Endothelial cell of umbilical vein (primary cell): ENCODE data around the gene KRT74. TPM values are rescaled to one million over a fixed set of nuclear protein-coding genes. Genes with fewer than 3 reads are reported as not detected.

Source experiments
- BruUV-seq: library from RNA; stranded (reverse); fragments of 400-500 nt; replicated peaks from 2 replicates; lab custom pipeline; 2021; lab: Mats Ljungman, UMichigan
- CTCF ChIA-PET: fragments of 300-600, 350-600 bp; sonication (Branson Sonifier 250); formaldehyde crosslinking; loops from one replicate; lab custom pipeline; 2021; ENCODE audit warnings: antibody characterized with exemption, inconsistent platforms; lab: Charles Lee
- POLR2A ChIA-PET: fragments of 300-600, 350-600 bp; sonication (Branson Sonifier 250); formaldehyde crosslinking; loops from one replicate; lab custom pipeline; 2021; ENCODE audit warnings: antibody characterized with exemption, inconsistent platforms; lab: Charles Lee
- DNase-seq: peaks from one replicate; pipeline ENCODE4 v3.0.0-alpha.2; 2011; ENCODE audit warnings: low read depth, low spot score
- FAIRE-seq: peaks from 2 replicates; lab custom pipeline; 2011; peaks lifted over from hg19 to GRCh38; lab: Jason Lieb, UNC
- H2AFZ ChIP-seq: 2 replicates; pipeline ENCODE4 v1.6.0; 2012; ENCODE audit warnings: low read depth, low read length, control low read depth, inconsistent platforms
- H3K27ac ChIP-seq: 2 replicates; pipeline ENCODE4 v1.5.1; 2011; ENCODE audit warnings: low read depth, mild to moderate bottlenecking, control low read depth, low read length, moderate library complexity; ENCODE audit not compliant: insufficient read depth
- H3K27me3 ChIP-seq, 2 experiments: 2 replicates each; pipeline versions ENCODE4 v1.6.0 to v1.6.1; 2011; ENCODE audit warnings: low read length in 2 of 2, mixed read lengths in 1 of 2; ENCODE audit not compliant: control insufficient read depth in 2 of 2, insufficient read depth in 2 of 2
- H3K36me3 ChIP-seq, 2 experiments: 2 replicates in 1 of 2; 3 replicates in 1 of 2; pipeline ENCODE4 v1.5.1; 2011; ENCODE audit warnings: low read length in 2 of 2, mild to moderate bottlenecking in 1 of 2, moderate library complexity in 1 of 2; ENCODE audit not compliant: control insufficient read depth in 2 of 2, insufficient read depth in 2 of 2; ENCODE audit errors: extremely low read depth in 1 of 2
- H3K4me1 ChIP-seq: 3 replicates; pipeline ENCODE4 v1.5.1; 2011; ENCODE audit warnings: mild to moderate bottlenecking, low read length; ENCODE audit not compliant: control insufficient read depth, insufficient read depth; ENCODE audit errors: extremely low read depth
- H3K4me2 ChIP-seq: 2 replicates; pipeline ENCODE4 v1.6.1; 2011; ENCODE audit warnings: low read length, control low read depth, mixed read lengths; ENCODE audit not compliant: insufficient read depth
- H3K4me3 ChIP-seq, 3 experiments: fragments of 200-600 bp in 1 of 3; sonication (generic), shearing (Covaris generic) in 1 of 3; replicated peaks in 1 of 3; 2 replicates each; pipeline ENCODE4 v1.5.1; 2011 to 2016; ENCODE audit warnings: control low read depth in 3 of 3, low read length in 3 of 3, mild to moderate bottlenecking in 2 of 3, inconsistent platforms in 1 of 3, low read depth in 1 of 3, moderate library complexity in 1 of 3; ENCODE audit not compliant: insufficient read depth in 1 of 3
- H3K79me2 ChIP-seq: 2 replicates; pipeline ENCODE4 v1.6.0; 2012; ENCODE audit warnings: low read length, inconsistent platforms; ENCODE audit not compliant: control insufficient read depth, insufficient read depth
- H3K9ac ChIP-seq: replicated peaks from 2 replicates; pipeline ENCODE3; 2011; ENCODE audit warnings: low read length, control low read depth; ENCODE audit not compliant: insufficient read depth; ENCODE audit errors: extremely low read depth
- H3K9me1 ChIP-seq: replicated peaks from 3 replicates; pipeline ENCODE4 v1.6.0; 2011; ENCODE audit warnings: mild to moderate bottlenecking, low read length; ENCODE audit not compliant: control insufficient read depth, insufficient read depth; ENCODE audit errors: extremely low read depth
- H3K9me3 ChIP-seq: replicated peaks from 2 replicates; pipeline ENCODE4 v1.5.1; 2012; ENCODE audit warnings: low read length, inconsistent platforms; ENCODE audit not compliant: control insufficient read depth, insufficient read depth
- H4K20me1 ChIP-seq: replicated peaks from 2 replicates; pipeline ENCODE3; 2011; ENCODE audit warnings: mild to moderate bottlenecking, low read length; ENCODE audit not compliant: control insufficient read depth, insufficient read depth; ENCODE audit errors: extremely low read depth
- EZH2 ChIP-seq: IDR thresholded peaks from 2 replicates; pipeline ENCODE4 v1.6.1; 2012; ENCODE audit warnings: borderline replicate concordance, low read depth, mild to moderate bottlenecking, moderate library complexity, low read length, inconsistent platforms; ENCODE audit not compliant: severe bottlenecking
- FOS ChIP-seq: IDR thresholded peaks from 2 replicates; pipeline ENCODE4 v1.6.1; 2011; ENCODE audit warnings: mild to moderate bottlenecking, low read length, moderate library complexity, borderline replicate concordance; ENCODE audit not compliant: insufficient read depth
- GATA2 ChIP-seq: IDR thresholded peaks from 2 replicates; pipeline ENCODE4 v1.7.0; 2011; ENCODE audit warnings: low read depth, mild to moderate bottlenecking, moderate library complexity, mixed read lengths, low read length; ENCODE audit not compliant: insufficient read length, insufficient read depth
- JUN ChIP-seq: IDR thresholded peaks from 2 replicates; pipeline ENCODE4 v1.6.1; 2011; ENCODE audit warnings: borderline replicate concordance, low read depth; ENCODE audit not compliant: insufficient read length, insufficient read depth
- MAX ChIP-seq: IDR thresholded peaks from 2 replicates; pipeline ENCODE4 v1.6.1; 2011; ENCODE audit not compliant: insufficient read depth, insufficient read length
- MYC ChIP-seq: IDR thresholded peaks from one replicate; pipeline ENCODE4 v1.6.1; 2011; ENCODE audit warnings: mild to moderate bottlenecking, low read depth, low read length
- POLR2A ChIP-seq: IDR thresholded peaks from 2 replicates; pipeline ENCODE4 v1.6.1; 2012; ENCODE audit warnings: low read depth, mild to moderate bottlenecking, control low read depth, low read length
- POLR2AphosphoS5 ChIP-seq: IDR thresholded peaks from 2 replicates; pipeline ENCODE4 v1.6.1; 2012; ENCODE audit warnings: low read depth, mild to moderate bottlenecking, control low read depth, low read length, moderate library complexity; ENCODE audit not compliant: insufficient read depth
- dilution Hi-C: fragments of 300-500 bp; cut with MboI; formaldehyde crosslinking; loops from one replicate; pipeline ENCODE4 v1.15.0; 2019; ENCODE audit warnings: low sequenced_read_pairs; ENCODE audit not compliant: extremely low pct_ligation_motif_present
- intact Hi-C: fragments of 100-400 bp; cut with micrococcal nuclease; formaldehyde crosslinking; loops from one replicate; pipeline ENCODE4 v1.10.0; 2022
- polyA plus RNA-seq, 4 experiments: library from polyadenylated mRNA; depleted of rRNA in 3 of 4; stranded (reverse) in 3 of 4; unstranded in 1 of 4; fragments of >200 nt; gene quantifications; 2 replicates each; pipeline versions ENCODE4 v1.2.1 to v1.2.3, GENCODE V29; 2011 to 2012; ENCODE audit warnings: missing spikeins in 1 of 4
- total RNA-seq: library from RNA; stranded (reverse); gene quantifications from 2 replicates; pipeline ENCODE4 v1.2.3, GENCODE V29; 2021
- TF ChIP-seq, protein P1 (sequence below), 2 donors: IDR thresholded peaks; 1 replicate in 1 of 2; 2 replicates in 1 of 2; pipeline ENCODE4 v1.5.1; 2011; ENCODE audit warnings: low read length in 2 of 2, mild to moderate bottlenecking in 2 of 2, moderate library complexity in 2 of 2, control low read depth in 1 of 2, inconsistent platforms in 1 of 2, low read depth in 1 of 2; ENCODE audit not compliant: insufficient read depth in 1 of 2; ENCODE audit errors: extremely low read depth in 1 of 2

Gene KRT74
- total and polyA plus RNA-seq, 2 donors (not counting 3 experiments of a cell fraction or from before 2014, with no cell fraction given): not detected

- H3K4me3 ChIP-seq: no peak overlapping the region
- H3K27ac ChIP-seq: no peak overlapping the region
- H3K36me3 ChIP-seq: no peaks in the 10 kb centered on the region
- POLR2A ChIA-PET: no interaction called here
- H3K4me2 ChIP-seq: no peak overlapping the region
- no TSS peak for BruUV-seq
- intact Hi-C loops (no loop called here), dilution Hi-C loops (no loop called here)
- no peaks in the 10 kb centered on the region for H4K20me1 ChIP-seq
- DNase-seq (no peak), FAIRE-seq (no peak)
- H2AFZ ChIP-seq: no peak overlapping the region
- H3K9me3 ChIP-seq: no peaks in the 10 kb centered on the region
- no peaks in the 10 kb centered on the region for H3K79me2 ChIP-seq
- H3K27me3 ChIP-seq: no peaks in the 10 kb centered on the region
- TF ChIP-seq MAX (no peak), FOS (no peak), MYC (no peak), GATA2 (no peak), POLR2AphosphoS5 (no peak), EZH2 (no peak), JUN (no peak), POLR2A (no peak)
- TF ChIP-seq, protein P1, sequence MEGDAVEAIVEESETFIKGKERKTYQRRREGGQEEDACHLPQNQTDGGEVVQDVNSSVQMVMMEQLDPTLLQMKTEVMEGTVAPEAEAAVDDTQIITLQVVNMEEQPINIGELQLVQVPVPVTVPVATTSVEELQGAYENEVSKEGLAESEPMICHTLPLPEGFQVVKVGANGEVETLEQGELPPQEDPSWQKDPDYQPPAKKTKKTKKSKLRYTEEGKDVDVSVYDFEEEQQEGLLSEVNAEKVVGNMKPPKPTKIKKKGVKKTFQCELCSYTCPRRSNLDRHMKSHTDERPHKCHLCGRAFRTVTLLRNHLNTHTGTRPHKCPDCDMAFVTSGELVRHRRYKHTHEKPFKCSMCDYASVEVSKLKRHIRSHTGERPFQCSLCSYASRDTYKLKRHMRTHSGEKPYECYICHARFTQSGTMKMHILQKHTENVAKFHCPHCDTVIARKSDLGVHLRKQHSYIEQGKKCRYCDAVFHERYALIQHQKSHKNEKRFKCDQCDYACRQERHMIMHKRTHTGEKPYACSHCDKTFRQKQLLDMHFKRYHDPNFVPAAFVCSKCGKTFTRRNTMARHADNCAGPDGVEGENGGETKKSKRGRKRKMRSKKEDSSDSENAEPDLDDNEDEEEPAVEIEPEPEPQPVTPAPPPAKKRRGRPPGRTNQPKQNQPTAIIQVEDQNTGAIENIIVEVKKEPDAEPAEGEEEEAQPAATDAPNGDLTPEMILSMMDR (IDR thresholded peaks at IDR 0.05; ENCODE audit: extremely low read depth in 1 of 2, insufficient read depth in 1 of 2, low read depth in 1 of 2, low read length in 2 of 2): no peak
- no peak overlapping the region for H3K9ac ChIP-seq
- H3K9me1 ChIP-seq: no peaks in the 10 kb centered on the region
- CTCF ChIA-PET: no interaction called here
- no peaks in the 10 kb centered on the region for H3K4me1 ChIP-seq
Observed at GRCh38 chr12:52522346-52523011, 51.2 kb downstream of the KRT74 start.
